Glomerular endothelial cell (primary cell): Measurements from ENCODE around the gene AP2M1. TPM values are rescaled to one million over a fixed set of nuclear protein-coding genes. Genes with fewer than 3 reads are reported as not detected.

Experiments used
- DNase-seq: peaks from one replicate; pipeline ENCODE4 v3.0.0-alpha.2; 2011; ENCODE audit warnings: low read depth, low spot score; ENCODE audit errors: extremely low read depth
- total RNA-seq: library from RNA; depleted of rRNA; stranded (reverse); fragments of >200 nt; gene quantifications from 2 replicates; pipeline ENCODE4 v1.2.3, GENCODE V29; 2015

The AP2M1 gene
- total RNA-seq, 1 donor from 2014 or later: 404 TPM

DNA sequence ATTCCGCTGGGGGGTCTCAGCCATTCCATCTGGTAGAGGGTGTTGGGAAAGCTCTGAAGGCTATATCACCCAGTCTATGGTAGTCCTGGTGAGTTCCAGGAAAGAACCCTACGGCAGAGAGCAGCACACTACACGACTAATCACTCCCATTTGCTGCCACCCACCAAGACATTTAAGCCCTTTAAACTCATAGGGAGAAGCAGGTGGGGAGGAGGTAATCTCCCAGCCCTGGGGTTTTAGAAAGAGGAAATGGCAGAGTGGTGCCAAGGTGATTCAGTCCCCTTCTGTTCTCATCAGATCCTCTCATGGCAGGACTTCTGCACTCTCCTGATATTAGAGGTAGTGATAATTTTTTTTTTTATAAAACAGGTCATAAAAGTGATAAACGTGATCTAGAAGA lies 44.2 kb downstream of the AP2M1 start:
- no peak for DNase-seq

DNA sequence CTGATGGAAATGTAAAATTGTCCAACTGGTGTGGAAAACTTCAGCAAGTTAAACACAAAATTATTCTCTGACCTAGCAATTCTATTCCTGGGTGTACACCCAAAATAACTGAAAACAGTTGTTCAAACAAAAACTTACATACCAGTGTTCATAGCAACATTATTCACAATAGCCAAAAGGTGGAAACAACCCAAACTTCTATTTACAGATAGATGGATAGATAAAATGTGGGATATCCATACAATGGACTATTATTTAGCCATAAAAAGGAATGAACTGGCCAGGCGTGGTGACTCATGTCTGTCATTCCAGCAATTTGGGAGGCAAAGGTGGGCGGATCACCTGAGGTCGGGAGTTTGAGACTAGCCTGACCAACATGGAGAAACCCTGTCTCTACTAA lies 47.9 kb downstream of the AP2M1 start:
- no peak for DNase-seq

DNA sequence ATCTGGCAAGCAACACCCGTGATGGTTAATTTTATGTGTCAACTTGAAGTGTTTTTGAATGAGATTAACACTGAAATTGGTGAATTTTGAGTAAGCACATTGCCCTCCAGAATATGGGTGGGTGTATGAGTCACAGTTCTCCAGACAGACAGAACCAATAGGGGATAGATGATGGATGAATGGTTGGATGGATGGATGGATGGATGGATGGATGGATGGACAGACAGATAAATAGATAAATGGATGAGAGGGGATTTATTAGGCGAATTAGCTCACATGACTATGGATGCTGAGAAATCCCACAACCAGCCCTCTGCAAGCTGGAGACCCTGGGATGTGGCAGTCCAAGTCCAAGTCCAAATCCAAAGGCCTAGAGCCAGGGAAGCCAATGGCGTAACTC lies 49.3 kb downstream of the AP2M1 start:
- no peak for DNase-seq

DNA sequence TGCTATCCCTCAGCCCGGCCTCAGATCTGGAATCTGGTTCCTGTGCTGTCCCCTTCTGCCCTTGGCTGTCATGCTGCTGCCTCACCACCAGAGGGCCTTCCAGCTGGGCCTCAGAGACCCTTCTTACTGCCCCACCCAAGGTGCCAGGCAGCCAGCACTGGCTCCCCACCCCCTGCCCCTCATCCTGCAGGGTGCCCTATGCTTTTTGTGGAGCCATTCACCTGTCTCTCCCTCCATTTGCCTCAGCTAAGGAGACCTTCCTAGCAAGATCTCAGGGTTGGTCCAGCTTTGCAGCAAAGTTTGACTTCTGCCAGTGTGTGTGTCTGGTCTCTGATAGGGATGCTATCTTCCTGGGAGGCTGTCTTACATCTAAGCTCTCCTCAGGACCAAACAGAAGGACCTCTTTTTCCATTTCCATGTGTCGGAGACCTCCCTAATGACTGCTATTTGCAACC lies 52.9 kb downstream of the AP2M1 start:
- DNase-seq: no peak

DNA sequence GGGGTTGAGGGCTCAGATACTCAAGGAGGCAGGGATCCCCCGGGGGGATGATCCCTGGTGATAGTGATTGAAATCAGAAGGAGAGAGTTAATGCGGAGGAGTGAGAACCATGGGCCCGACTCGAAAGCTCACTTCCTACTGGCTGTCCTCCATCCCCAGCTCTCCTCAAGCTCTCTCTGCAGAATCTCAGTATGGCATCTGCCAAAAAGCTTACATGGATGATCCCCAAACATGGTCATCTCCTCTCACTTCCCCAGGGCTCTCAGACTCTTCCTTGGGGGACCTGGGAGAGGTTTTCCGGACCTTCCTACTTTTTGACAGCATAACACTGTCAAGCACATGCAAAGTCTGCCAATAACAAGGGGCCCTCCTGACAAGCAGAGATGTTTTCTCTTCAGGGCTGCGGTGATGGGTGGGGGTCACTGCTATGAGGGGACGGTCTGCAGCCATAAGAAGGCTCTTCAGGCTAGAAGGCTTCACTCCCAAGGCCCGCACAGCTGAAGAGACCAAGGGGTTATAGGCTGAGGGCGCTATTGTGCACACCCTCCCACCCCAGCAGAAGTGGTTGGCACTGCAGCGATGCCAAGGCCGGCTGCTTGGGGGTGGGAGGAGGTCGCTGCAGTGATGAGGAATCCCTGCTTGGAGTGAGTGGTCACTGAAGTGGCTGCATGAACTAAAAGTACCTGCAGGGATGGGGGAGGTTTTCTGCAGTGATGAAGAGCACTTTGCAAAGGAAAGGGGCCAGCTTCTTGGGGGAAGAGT lies 53.9 kb downstream of the AP2M1 start:
- DNase-seq: no peak

DNA sequence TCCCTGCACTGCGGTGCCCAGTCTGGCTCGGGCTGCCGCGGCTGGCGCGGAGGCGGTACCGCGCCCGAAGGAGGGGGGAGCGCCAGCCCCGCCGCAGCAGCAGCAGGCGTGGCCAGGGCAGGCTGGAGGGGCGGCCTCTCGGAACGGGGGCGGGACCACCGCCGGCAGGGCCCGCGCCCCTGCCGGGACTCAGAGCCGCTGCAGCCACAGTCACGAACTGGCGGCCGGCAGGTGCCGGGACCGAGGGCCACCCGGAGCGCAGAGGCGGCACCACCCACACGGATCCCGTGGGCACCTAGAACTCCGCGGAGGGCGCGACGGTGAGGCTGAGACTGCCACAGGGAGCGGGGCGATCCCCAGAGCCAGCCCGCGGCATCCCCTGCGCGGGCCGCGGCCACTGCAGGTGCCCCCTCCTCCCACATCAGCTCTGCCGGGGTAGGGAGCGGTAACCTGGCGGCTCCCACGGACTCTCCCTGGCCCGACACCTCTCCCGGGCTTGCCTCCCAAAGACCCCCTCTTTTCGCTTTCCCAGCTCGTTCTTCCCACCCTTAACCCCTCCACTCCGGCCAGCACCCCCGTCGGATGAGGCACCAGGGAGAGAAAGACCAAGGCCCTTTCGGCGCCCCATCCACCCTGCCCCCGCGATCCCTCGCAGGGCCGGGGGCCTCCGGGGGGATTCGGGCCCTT lies 54.9 kb downstream of the AP2M1 start, which contains the start of gene VWA5B2:
Gene VWA5B2 (plus strand): TSS at position 192 of the 687 bp plus-strand sequence. CDS start 944 bp downstream, outside the sequence.
- DNase-seq: no peak

DNA sequence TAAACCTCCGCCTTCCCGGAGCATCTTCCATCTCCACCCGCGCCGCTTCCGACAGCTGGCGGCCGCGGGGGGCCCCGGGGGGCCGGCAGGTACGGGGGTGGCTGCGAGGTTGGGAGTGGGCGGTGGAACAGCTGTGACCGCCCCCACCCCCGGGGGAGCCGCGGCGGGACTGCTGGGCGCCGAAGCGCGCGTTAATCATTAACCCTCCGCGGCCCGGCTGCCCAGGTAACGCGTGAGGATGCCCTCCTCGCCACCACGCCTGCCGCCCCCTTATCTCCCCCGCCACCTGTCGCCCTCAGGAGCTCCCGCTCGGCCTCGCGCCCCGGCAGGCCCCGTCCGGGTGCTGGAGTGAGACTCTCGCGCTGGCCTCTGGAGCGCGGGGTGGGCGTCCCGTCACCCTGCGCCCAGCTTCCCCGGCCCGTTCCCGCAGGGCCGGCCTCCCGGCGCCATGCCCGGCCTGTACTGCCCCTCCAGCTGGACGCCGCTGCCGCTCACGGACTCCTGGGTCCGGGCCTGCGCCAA lies 55.5 kb downstream of the AP2M1 start:
- no peak for DNase-seq

DNA sequence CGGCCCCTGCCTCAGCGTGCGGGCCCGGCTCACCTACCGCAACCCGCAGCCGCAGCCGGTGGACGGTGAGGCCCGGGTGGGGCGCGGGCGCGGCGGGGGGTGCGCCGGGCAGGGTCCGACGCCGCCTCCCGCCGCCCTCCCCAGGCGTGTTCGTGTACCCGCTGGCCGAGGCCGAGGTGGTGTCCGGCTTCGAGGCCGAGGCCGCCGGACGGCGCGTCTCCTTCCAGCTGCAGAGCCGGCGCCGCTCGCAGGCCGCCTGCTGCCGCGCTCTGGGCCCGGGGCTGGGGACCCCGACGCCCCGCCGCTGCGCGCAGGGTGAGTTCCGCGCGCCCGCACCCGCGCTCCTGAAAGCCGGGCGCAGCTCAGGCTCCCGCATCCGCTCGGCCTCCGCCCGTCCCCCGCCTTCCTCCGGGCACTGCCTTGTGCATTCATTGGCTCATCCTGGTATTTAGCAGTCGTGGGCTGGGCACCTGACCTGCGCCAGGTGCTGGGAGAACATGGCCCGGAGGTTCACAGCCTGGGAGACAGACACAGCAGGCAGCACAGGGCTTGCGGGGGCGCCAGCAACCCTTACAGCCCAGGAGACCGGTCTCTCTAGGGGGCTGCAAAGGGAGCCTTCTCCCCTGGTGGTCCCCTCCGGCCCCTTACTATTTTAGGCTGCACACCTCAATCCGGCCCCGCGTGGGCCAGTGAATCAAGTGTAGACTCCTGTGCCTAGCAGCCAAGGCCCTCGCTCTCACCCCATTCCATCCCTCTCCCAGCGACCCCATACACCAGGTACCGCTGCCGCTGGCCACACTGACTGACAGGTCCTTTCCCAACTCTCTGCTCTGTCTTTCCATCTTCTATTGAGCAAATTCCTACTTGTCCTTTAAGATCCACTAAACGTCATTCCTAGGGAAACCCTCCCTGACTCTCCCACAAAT lies 56.2 kb downstream of the AP2M1 start:
- no peak for DNase-seq

DNA sequence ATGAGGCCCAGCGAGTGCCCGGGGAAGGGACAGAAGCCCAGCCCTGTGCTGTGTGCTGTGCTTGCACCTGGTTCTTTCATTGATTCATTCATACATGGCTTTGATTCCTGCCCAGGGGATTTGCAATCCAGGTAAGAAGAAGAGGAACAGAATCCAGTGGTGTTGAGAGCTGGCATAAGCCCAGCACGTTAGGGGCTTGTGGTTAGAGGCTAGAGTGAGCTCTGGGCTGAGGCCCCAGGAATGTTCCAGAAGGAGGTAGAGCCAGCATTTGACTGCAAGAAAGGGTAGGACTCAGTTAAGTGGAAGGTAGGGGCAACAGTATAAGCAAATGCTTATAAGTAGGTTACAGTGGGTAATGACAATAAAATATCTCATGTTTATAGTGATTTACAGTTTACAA lies 57.0 kb downstream of the AP2M1 start:
- DNase-seq: no peak

DNA sequence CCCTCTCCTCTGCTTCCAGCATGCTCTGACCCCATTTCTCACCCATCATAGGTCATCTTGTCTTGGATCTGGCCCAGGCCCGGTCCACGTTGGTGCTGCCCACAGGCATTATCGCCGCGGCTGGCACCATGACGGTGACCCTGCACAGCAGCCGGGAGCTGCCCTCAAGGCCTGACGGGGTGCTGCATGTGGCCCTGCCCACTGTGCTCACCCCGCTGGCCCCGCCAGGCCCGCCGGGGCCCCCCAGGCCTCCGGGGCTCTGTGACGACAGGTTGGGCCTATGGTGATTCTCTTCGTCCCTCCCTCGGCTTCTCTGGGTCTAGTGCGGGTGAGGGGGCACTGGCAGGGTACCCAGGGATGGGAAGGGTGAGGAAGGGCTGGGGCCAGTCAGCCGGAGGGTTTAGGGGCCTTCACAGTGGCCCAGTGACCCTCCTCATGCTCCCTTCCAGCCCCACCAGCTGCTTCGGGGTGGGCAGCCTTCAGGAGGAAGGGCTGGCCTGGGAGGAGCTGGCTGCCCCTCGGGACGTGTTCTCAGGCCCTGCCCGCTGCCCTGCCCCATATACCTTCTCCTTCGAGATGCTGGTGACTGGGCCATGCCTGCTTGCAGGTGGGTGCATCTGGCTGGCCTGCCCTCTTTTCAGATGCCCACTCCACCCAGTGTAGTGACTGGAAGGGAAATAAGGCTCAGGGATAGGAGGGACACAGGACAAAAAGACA lies 58.6 kb downstream of the AP2M1 start:
- DNase-seq: no peak

Other genes starting within 250 kb of the AP2M1 start
- gene ABCC5, start 157.0 kb upstream of the AP2M1 start, total RNA-seq: 6.3 and 12.2 TPM in 2 replicates
- gene HTR3D, start 143.1 kb upstream of the AP2M1 start, total RNA-seq: not detected in 2 replicates
- not detected in 2 replicates for gene HTR3C, start 121.8 kb upstream of the AP2M1 start, total RNA-seq
- gene HTR3E, start 77.8 kb upstream of the AP2M1 start, total RNA-seq: not detected in 2 replicates
- gene EIF2B5, start 39.5 kb upstream of the AP2M1 start, total RNA-seq: 21.1 and 29.8 TPM in 2 replicates
- gene DVL3, start 19.5 kb upstream of the AP2M1 start, total RNA-seq: 42.3 and 47.1 TPM in 2 replicates
- gene ABCF3, start 11.3 kb downstream of the AP2M1 start, total RNA-seq: 41.5 and 65.8 TPM in 2 replicates
- 0.19 and 1.3 TPM in 2 replicates for gene VWA5B2, start 54.7 kb downstream of the AP2M1 start, total RNA-seq
- 68.3 and 72.4 TPM in 2 replicates for gene ALG3, start 74.1 kb downstream of the AP2M1 start, total RNA-seq
- 3.1 and 5.8 TPM in 2 replicates for gene EEF1AKMT4, start 74.8 kb downstream of the AP2M1 start, total RNA-seq
- gene CAMK2N2, start 86.7 kb downstream of the AP2M1 start, total RNA-seq: 0.58 TPM in 1 of 2 replicates, not detected in the other
- gene ECE2, start 101.2 kb downstream of the AP2M1 start, total RNA-seq: not detected in 2 replicates
- gene PSMD2, start 124.4 kb downstream of the AP2M1 start, total RNA-seq: 504 and 771 TPM in 2 replicates
- 424 and 473 TPM in 2 replicates for gene EIF4G1, start 139.8 kb downstream of the AP2M1 start, total RNA-seq
- gene FAM131A, start 162.7 kb downstream of the AP2M1 start, total RNA-seq: 30.9 and 36.8 TPM in 2 replicates
- gene CLCN2, start 186.8 kb downstream of the AP2M1 start, total RNA-seq: 3.3 and 3.6 TPM in 2 replicates
- 74.7 and 97.7 TPM in 2 replicates for gene POLR2H, start 186.9 kb downstream of the AP2M1 start, total RNA-seq
- gene THPO, start 203.4 kb downstream of the AP2M1 start, total RNA-seq: not detected in 2 replicates
- 0.78 and 1.9 TPM in 2 replicates for gene CHRD, start 205.2 kb downstream of the AP2M1 start, total RNA-seq